Thyroid gland (tissue), 4 donors: ENCODE data around the gene CAPN5. TPM values are rescaled to one million over a fixed set of nuclear protein-coding genes. Genes with fewer than 3 reads are reported as not detected.

Experiments used
- DNase-seq, 2 donors: peaks; one replicate each; pipeline ENCODE4 v3.0.0-alpha.2; 2019
- H3K27ac ChIP-seq, 3 donors: fragments of 200-600 bp; sonication (generic); 1 replicate in 2 of 3; 2 replicates in 1 of 3; pipeline ENCODE4 v1.5.1; 2016 to 2019; ENCODE audit warnings: mild to moderate bottlenecking in 1 of 3, moderate library complexity in 1 of 3
- H3K27me3 ChIP-seq: fragments of 200-600 bp; sonication (generic); one replicate; pipeline ENCODE4 v1.5.1; 2019
- H3K36me3 ChIP-seq, 2 donors: fragments of 200-600 bp; sonication (generic); one replicate each; pipeline ENCODE4 v1.5.1; 2016 to 2019
- H3K4me1 ChIP-seq, 2 donors: fragments of 200-600 bp; sonication (generic); one replicate each; pipeline ENCODE4 v1.5.1; 2017 to 2019
- H3K4me3 ChIP-seq, 3 donors: fragments of 200-600 bp; sonication (generic); replicated peaks in 1 of 3; 1 replicate in 2 of 3; 2 replicates in 1 of 3; pipeline ENCODE4 v1.5.1; 2016; ENCODE audit warnings: mild to moderate bottlenecking in 1 of 3
- H3K9me3 ChIP-seq: fragments of 200-600 bp; sonication (generic); one replicate; pipeline ENCODE4 v1.5.1; 2017
- CTCF ChIP-seq, 6 experiments: fragments of 200-600 bp in 3 of 6; fragments of 450-650 bp in 3 of 6; sonication (generic) in 3 of 6; IDR thresholded peaks; one replicate each; pipeline ENCODE4 v1.5.1; 2016 to 2019; ENCODE audit warnings: antibody characterized with exemption in 6 of 6, mild to moderate bottlenecking in 2 of 6, inconsistent platforms in 1 of 6, moderate library complexity in 1 of 6
- POLR2A ChIP-seq, 2 donors: fragments of 450-650 bp; IDR thresholded peaks; one replicate each; pipeline ENCODE4 v1.6.1; 2017; ENCODE audit warnings: antibody characterized with exemption in 2 of 2, mild to moderate bottlenecking in 2 of 2, moderate library complexity in 1 of 2
- WGBS, 2 donors: methylation state at CpG; one replicate each; pipeline ENCODE4 v1.1.5; 2017; 5-methylcytosine and 5-hydroxymethylcytosine counted together
- intact Hi-C: fragments of 100-400 bp; cut with DNase I; formaldehyde crosslinking; loops from one replicate; pipeline ENCODE4 v1.15.1; 2023
- total RNA-seq, 4 donors: library from RNA; depleted of rRNA; stranded (reverse); fragments of >200 nt; gene quantifications; one replicate each; pipeline ENCODE4 v1.2.3, GENCODE V29; 2016

The CAPN5 gene
- total RNA-seq, 4 donors from 2014 or later = 3.0 to 5.6 (median 4.1) TPM

- Histone ChIP-seq H3K9me3 (no peaks in the 10 kb centered on the region), H3K27me3 (no peaks in the 10 kb centered on the region), H3K27ac (no peak overlapping the region), H3K4me1 (peaks cover 0 to 9% of the 10 kb centered on the region in 2 donors), H3K36me3 (no peaks in the 10 kb centered on the region), H3K4me3 (no peak overlapping the region)
- no peak for DNase-seq
- 85 to 96% methylated on average over 1 of the region's 1 CpG for WGBS, 2 donors
- intact Hi-C loops = no loop called here
- TF ChIP-seq POLR2A (IDR thresholded peaks at IDR 0.05) = no peak
- no peak for TF ChIP-seq CTCF (IDR thresholded peaks at IDR 0.05)
These were observed 80.2 kb downstream of the CAPN5 start for GRCh38 chr11:77147036-77147315.

- no peak for TF ChIP-seq CTCF (IDR thresholded peaks at IDR 0.05)
- TF ChIP-seq POLR2A (IDR thresholded peaks at IDR 0.05) = no peak
- H3K4me1 ChIP-seq = peaks cover 0 to 9% of the 10 kb centered on the region in 2 donors
- peak overlapping the region in 1 of 3 donors; percentile 18 for H3K4me3 ChIP-seq
- intact Hi-C loops = no loop called here
- 0% methylated on average over 3 to 5 of the region's 47 CpGs for WGBS, 2 donors
- H3K27ac ChIP-seq = no peak overlapping the region
- peak; percentile 36 for DNase-seq
- H3K27me3 ChIP-seq = no peaks in the 10 kb centered on the region
- no peaks in the 10 kb centered on the region for H3K36me3 ChIP-seq
- H3K9me3 ChIP-seq = no peaks in the 10 kb centered on the region
These were observed 81.0 kb downstream of the CAPN5 start for GRCh38 chr11:77147668-77148321.

GRCh38 chr11:77148963-77149715 is 82.4 kb downstream of the CAPN5 start:
- TF ChIP-seq POLR2A (IDR thresholded peaks at IDR 0.05) (no peak), CTCF (IDR thresholded peaks at IDR 0.05) (no peak)
- Histone ChIP-seq H3K9me3 (no peaks in the 10 kb centered on the region), H3K27ac (no peak overlapping the region), H3K27me3 (no peaks in the 10 kb centered on the region), H3K36me3 (no peaks in the 10 kb centered on the region), H3K4me1 (peaks cover 3 to 13% of the 10 kb centered on the region in 2 donors), H3K4me3 (no peak overlapping the region)
- WGBS, 2 donors = 88 to 97% methylated on average over 5 to 8 of the region's 8 CpGs
- no peak for DNase-seq
- intact Hi-C loops = no loop called here

- H3K27me3 ChIP-seq = no peaks in the 10 kb centered on the region
- WGBS, 2 donors = 88 to 89% methylated on average over 8 to 12 of the region's 12 CpGs
- no peaks in the 10 kb centered on the region for H3K36me3 ChIP-seq
- intact Hi-C loops = no loop called here
- TF ChIP-seq CTCF (IDR thresholded peaks at IDR 0.05) (no peak), POLR2A (IDR thresholded peaks at IDR 0.05) (no peak)
- DNase-seq = no peak
- H3K4me3 ChIP-seq = no peak overlapping the region
- no peaks in the 10 kb centered on the region for H3K9me3 ChIP-seq
- H3K4me1 ChIP-seq = peaks cover 8 to 19% of the 10 kb centered on the region in 2 donors
- H3K27ac ChIP-seq = no peak overlapping the region
These were observed 83.1 kb downstream of the CAPN5 start for GRCh38 chr11:77149716-77150392.

- no peaks in the 10 kb centered on the region for H3K9me3 ChIP-seq
- H3K4me3 ChIP-seq = no peak overlapping the region
- H3K27me3 ChIP-seq = no peaks in the 10 kb centered on the region
- H3K36me3 ChIP-seq = no peaks in the 10 kb centered on the region
- no peak for DNase-seq
- WGBS, 2 donors = 92 to 93% methylated on average over 4 to 10 of the region's 10 CpGs
- intact Hi-C loops = no loop called here
- peaks cover 8 to 19% of the 10 kb centered on the region in 2 donors for H3K4me1 ChIP-seq
- no peak overlapping the region for H3K27ac ChIP-seq
- TF ChIP-seq POLR2A (IDR thresholded peaks at IDR 0.05) (no peak), CTCF (IDR thresholded peaks at IDR 0.05) (no peak)
These were observed 84.1 kb downstream of the CAPN5 start for GRCh38 chr11:77150836-77151235.
